GM18508 (cell line): ENCODE data around the gene CLEC10A.
A peak's percentile ranks its signal among the peaks of the same experiment; 100 is the strongest.

Experiments
- ATAC-seq: cut with Tn5 transposase; IDR thresholded peaks from one replicate; pipeline ENCODE4 v1.9.1; 2021; ENCODE audit warnings: moderate number of reproducible peaks; ENCODE audit not compliant: insufficient read depth, unreplicated experiment

Gene CLEC10A

GRCh38 chr17:7043497-7044198 is 36.4 kb downstream of the CLEC10A start, which contains the start of gene SLC16A11:
Gene SLC16A11, minus strand, starts transcription at chr17:7044092. Its CDS starts 579 bp downstream, at chr17:7043513.
- no peak for ATAC-seq

- ATAC-seq, result no peak
Observed at GRCh38 chr17:7043182-7043496, 36.9 kb downstream of the CLEC10A start.

GRCh38 chr17:7042501-7043181 is 37.4 kb downstream of the CLEC10A start:
- no peak for ATAC-seq

DNA sequence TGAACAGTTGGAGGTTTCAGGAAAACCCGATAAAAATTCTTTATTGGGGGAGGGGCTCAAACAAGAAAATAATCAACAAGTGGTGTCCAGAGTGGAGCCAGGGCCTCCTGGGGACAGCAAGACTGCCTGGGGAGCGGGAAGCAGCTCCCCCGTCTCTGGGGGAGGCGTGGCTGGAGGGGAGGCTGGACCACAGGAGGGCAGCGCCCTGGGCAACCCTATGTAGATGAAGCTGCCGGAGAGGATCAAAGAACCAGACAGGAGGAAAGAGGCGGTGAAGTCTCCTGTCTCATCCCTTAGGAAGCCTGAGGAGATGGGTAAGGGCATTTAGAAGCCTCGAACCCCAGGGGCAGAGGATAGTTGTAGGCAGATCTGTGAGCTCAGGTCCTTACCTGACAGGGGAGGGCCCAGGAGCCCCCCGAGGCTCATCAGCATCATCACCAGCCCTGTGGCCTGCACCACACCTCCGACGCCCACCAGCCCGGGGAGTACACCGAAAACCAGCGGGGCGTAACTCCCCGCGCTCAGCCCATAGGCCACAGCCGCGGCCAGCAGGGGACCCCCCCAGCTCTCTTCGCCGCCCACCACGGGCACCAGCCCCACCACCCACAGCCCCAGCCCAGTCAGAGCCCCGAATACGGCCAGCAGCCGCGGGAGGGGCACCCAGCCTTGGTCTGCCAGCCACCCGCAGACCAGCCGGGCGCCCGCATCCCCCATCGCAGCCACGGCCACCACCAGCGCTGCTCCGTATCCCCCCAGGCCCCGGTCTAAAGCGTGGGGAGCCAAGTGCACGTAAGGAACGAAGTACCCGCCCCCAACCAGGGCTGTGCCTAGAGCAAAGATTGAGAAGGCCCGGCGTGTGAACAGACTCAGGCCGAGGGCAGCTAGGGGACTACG is 38.2 kb downstream of the CLEC10A start:
- ATAC-seq, result no peak

- no peak for ATAC-seq
Observed at GRCh38 chr17:7039832-7040231, 40.2 kb downstream of the CLEC10A start.

DNA sequence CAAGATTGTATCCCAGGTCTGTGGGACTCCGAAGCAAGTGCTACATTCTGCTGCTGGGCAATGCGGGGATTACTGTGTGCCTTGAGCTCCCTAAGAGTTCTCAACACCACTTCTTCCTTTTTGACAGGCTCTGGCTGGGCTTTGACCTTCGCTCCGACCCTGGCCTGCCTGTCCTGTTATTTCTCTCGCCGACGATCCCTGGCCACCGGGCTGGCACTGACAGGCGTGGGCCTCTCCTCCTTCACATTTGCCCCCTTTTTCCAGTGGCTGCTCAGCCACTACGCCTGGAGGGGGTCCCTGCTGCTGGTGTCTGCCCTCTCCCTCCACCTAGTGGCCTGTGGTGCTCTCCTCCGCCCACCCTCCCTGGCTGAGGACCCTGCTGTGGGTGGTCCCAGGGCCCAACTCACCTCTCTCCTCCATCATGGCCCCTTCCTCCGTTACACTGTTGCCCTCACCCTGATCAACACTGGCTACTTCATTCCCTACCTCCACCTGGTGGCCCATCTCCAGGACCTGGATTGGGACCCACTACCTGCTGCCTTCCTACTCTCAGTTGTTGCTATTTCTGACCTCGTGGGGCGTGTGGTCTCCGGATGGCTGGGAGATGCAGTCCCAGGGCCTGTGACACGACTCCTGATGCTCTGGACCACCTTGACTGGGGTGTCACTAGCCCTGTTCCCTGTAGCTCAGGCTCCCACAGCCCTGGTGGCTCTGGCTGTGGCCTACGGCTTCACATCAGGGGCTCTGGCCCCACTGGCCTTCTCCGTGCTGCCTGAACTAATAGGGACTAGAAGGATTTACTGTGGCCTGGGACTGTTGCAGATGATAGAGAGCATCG is 41.8 kb downstream of the CLEC10A start:
- no peak for ATAC-seq

DNA sequence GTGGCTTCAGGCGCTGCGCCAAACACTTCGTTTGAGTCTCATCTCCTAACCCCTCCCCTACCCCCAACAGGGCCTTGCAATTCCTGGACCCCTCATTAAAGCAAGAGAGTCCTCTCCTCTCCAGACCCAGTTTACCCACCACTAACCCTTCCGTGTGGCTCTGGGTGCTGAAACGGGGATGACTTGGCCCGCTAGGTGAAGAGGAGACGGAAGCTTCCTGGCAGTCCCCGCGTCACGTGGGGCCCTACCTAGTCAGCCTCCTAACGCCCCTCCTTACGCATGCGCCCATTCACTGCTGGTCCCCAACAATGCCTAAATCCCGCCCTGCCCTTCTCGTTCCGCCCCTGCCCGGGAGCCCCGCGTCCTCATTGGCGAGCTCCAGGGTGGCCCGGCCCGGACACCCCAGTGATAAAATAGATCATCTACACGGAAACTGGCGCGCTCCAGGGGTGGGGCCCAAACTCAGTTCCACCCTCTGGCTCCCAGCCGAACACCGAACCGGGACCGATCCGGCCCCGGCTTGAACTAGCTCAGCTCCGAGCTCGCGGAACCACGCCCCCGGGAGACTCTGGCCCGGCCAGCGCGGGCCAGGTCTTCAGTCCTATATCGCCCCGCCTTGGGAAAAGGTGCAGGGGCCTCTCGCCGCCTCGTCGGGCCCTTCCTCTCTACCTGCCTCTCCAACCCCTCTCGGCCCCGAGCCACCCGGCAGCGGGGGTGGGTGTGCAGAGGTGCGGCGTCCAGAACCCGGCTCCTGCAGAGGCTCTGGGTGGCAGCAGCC is 44.3 kb downstream of the CLEC10A start, which contains the start of gene SLC16A13:
TSS of gene SLC16A13 (plus strand) at position 425 of the 778 bp plus-strand sequence. CDS start 368 bp downstream, outside the sequence.
- peak; percentile 46 for ATAC-seq

GRCh38 chr17:7034955-7035590 is 45.0 kb downstream of the CLEC10A start:
- ATAC-seq, result no peak

GRCh38 chr17:7029659-7030058 is 50.4 kb downstream of the CLEC10A start:
- no peak for ATAC-seq

GRCh38 chr17:7029096-7029495 is 51.0 kb downstream of the CLEC10A start:
- no peak for ATAC-seq

DNA sequence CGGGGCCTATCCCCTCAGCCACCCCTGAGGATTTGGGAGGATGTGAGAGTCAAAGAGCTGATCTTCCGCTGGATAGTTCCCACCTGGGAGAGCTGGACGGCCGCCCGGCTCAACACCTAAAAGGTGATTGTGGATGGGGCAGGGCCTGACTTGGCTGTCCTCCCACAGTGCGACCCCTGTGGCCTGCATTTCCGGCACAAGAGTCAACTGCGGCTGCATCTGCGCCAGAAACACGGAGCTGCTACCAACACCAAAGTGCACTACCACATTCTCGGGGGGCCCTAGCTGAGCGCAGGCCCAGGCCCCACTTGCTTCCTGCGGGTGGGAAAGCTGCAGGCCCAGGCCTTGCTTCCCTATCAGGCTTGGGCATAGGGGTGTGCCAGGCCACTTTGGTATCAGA is 52.7 kb downstream of the CLEC10A start:
- ATAC-seq, result no peak

GRCh38 chr17:7026471-7027115 is 53.5 kb downstream of the CLEC10A start:
- no peak for ATAC-seq

DNA sequence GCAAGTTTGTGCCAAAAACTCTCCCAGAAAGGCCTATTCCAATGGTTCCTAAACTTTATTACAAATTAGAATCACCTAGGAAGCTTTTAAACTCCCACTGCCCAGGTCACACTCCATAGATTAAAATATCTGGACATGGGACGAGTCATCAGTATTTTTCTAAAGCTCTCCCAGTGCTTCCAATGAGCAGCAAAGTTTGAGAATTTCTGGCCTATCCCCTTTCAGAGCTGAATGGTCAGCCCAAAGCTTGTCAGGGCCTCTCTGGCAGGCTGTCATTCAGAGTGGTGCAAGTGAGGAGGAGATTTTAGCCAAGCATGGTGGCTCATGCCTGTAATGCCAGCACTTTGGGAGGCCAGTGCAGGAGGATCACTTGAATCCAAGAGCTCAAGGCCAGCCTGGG is 54.8 kb downstream of the CLEC10A start:
- ATAC-seq, result no peak
